Right renal cortex interstitium (tissue), 3 donors: ENCODE data around the gene CTNNBIP1. TPM values are rescaled to one million over a fixed set of nuclear protein-coding genes. Genes with fewer than 3 reads are reported as not detected.

ENCODE experiments used
- DNase-seq, 3 donors: peaks; one replicate each; pipeline ENCODE4 v3.0.0-alpha.2; 2013; ENCODE audit warnings: low read depth in 3 of 3, low spot score in 2 of 3
- polyA plus RNA-seq, 3 donors: library from polyadenylated mRNA; unstranded; fragments of 120-200 nt; gene quantifications; one replicate each; pipeline ENCODE4 v1.2.1, GENCODE V29; 2013; ENCODE audit not compliant: insufficient read length in 3 of 3

Gene CTNNBIP1
- polyA plus RNA-seq, 3 donors = 29.9 to 31.4 (median 30.9) TPM

DNA sequence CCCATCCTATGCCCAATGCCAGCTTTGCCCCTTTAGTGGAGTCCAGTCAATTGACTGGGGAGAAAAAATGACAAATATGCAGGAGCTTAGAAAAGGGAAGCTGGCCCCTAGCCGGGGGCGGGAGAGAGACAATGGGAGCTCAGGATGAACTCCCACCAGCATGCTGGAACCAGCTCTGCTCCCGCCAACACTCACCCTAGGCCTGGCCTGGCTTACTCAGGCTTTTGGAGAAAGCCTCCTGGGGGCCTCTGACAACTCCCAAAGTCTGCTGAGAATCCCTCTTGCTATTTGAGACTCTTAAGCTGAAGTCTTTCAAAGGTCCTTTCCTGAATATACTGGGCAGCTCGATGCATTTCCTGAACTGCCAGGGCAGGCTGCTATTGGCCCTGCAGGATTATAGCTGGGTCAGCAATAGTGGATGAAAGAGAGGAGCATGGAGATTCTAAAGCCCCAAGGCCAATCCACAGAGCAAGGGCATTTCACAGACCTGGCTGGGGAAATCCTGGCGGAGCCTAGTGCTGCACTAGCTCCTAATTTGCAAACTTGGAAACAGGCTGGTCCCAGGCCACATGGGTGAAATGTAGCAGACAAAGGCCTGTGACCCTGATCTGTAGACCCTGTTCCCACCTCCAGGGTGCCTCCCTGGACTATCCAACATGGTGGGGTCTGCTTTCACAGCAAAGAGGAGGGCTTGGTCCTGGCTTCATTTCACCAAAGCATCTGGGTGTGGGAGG lies 50.6 kb downstream of the CTNNBIP1 start:
- DNase-seq = no peak

DNA sequence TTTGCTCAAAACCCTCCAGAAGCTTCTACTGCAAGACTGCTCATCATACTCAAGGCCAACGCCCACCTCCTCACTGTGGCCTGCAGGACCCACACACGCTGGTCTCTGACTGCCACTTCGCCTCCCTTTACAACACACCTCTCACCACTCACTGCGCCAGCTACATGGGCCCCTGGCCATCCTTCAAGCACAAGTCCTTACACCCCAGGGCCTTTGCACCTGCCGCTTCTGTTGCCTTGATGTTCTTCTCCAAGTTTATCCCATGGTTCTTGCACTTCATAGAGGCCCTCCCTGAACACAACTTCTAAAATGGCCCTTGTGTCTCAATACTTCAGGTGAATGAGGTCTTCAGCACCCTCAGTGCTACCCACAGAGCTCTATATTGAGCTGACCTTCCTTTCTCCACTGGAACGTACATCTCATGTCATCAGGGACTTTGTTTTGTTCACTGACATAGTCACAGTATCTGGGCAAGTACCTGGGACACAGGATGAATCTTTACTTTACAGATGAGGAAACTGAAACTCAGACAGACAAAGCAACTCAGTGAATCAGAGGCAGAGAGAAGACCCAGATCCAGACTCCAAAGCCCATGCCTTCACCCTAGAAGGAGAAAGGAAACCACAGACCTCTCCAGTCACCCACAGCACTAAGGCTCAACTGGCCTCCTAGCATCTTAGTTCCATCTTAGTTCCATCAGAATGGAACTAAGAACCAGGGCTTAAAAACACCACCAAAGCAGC lies 51.6 kb downstream of the CTNNBIP1 start:
- no peak for DNase-seq

DNA sequence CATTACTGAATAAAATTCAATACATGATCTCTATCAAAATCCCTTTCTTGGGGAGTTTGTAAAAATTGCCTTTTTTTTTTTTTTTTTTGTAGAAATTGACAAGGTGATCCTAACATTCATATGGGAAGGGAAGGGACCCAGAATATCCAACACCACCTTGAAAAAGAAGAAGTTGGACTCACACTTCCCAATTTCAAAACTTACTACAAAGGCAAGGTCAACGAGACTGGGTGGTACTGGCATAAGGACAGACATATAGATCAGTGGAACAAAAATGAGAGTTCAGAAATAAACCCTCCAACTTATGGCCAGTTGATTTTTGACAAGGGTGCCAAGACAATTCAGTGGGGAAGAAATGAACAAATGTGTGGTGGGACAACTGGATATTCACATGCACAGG lies 54.9 kb downstream of the CTNNBIP1 start:
- DNase-seq = no peak

DNA sequence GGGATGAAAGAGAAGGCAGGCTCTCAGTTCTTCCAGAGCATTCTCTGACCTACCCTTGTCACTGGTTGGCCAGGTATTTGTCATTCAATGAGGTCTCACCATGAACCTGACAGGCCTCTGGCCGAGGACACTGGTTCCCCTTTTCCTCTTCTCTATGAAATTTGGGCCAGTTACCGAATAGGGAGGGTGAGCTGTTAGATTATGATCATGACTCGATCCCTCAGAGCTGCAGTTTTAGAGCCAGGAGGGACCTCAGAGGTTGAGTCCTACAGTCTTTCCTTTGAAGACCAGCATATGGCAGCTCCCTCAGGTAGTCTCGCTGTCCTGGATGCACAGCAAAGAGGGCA lies 56.8 kb downstream of the CTNNBIP1 start:
- no peak for DNase-seq

DNA sequence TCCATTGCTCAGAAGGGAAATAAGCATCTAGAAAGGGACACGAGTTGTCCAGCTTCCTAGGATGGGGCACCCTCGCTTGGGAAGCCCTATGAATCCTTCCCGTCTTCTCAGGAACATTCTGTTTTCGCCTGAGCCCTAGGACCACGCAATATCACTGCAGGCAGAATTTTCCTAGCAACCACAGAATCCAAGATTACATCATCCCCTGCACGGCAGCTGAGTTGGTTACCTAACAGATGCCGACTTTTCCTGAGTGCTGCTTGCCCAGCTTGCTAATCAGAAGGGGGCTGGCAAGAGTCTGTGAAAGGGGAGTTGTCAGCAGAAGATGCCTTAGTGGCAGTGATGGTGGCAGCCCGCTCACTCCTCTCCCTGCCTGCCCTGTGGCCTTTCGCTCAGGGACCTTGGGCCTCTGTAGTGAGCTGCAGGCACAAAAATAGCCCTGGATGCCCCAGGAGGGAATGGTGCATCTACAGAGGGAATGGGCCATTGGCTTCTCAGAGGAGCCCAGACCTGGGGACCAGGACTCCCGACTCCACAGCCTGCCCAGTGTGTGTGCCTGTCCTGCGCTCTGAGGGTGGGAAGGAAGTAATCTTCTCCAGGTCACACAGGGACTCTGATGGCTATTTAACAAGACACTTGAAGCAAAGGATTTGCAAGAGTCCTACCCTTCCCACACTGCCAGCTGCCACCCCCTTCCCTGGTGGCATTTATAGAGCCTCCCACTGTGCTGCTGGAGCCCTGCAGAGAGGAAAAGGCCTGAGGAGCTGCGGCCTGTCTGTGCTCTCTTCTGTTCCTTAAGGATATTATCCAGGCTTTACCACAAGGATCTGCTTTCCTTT lies 57.4 kb downstream of the CTNNBIP1 start:
- no peak for DNase-seq

DNA sequence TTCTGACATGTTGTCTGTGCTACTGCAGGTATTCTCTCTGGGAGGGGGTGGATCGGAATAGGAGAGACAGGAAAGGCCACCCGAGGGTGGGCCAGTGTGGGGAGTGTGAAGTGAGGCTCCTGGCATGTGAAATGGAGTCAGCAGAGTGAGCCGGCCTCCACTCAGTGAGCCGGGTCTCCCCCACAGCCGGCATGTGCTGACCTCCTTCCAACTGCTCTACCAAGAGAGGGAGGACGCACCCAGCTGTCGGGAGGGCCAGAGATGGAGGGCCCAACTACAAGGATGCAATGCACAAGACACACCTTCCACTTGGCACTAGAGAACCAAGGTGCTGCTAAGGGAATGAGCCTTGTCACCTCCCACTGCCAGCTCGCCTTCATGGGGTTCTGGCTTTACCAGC lies 58.1 kb downstream of the CTNNBIP1 start:
- DNase-seq = no peak

DNA sequence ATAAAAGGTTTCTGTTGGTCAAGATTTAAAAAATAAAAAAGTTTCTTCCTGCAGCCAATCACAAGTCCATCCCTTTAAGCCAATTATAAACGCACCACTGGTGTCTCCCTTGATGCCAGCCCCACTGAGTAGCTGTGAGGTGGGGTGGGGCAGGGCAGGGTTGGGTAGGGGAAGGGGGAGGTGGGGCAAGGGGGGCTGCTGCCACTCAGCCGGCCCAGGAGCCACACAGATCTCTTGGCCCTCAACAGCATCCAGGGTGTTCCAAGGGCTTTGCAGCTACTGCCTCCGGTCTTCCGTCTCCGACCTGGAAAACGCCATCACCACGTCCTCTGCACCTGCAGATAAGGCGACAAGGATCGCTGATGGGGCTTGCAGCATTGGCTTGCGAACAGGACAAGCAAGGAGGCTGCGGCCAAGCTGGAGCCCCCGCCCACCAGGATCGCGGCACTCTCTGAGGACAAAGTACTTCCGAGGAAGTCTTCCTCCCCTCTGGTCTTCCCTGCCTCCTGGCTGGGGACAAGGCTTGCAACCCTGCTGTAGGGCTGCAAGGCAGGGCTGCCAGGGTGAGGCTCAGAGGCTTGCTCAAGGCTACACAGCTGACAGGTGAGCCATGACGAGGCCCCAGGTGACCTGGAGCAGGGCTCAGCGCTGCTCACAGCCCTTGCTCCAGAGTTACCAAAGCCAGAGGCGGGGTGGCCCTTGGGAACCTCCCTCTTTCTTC lies 59.5 kb downstream of the CTNNBIP1 start:
- DNase-seq = no peak

DNA sequence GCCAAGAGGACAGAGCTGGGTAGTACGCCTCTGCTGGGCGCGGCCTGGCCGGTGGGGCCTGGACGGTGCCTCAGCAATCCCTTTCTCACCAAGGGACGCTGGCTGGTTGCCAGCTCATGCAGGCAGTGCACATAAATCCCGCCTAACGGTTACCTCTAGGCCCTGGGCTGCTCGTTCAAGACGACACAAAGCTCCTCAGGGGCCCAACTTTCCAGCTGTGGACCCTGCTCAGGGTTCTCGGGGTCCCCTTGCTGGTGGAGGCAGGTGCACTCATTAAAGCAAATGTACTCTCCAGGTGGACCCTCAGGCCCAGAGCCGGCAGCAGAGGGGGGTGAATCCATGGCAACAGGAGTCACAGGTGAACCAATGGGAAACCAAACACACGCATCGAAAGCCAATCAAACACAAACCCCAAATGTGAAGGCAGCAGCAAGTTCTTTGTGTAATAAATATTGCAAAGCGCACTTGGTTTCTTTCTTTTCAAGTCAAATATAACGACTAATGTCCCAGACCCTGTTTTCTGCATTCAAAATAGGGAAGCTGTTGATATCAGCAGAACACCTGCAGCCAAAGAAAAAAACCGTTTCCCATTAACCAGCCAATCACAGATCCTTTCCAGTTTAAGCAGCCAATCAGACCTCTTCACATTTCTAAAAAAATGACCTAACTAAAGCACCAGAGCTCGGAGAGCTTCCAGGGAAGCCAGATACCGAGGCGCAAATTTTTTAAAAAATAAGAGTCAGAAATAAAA lies 60.2 kb downstream of the CTNNBIP1 start:
- DNase-seq = no peak

DNA sequence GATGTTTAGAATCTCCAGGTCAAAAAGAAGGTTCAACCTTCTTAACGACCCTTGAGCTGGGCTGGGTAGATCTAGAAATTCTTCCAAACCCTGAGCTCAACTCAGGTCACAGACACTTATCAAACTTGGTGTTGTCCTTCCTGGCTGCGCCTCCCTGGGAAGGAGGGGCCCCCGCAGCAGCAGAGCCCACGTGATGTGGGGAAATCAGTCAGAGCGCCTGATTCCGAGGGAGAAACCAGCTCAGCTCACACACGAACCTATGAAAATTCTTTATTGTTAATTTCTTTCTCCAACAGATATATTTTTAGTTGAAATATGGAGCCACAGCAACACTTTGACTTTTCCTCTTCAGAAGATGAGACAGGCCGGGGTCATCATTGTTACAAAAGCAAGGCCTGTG lies 62.0 kb downstream of the CTNNBIP1 start:
- no peak for DNase-seq

DNA sequence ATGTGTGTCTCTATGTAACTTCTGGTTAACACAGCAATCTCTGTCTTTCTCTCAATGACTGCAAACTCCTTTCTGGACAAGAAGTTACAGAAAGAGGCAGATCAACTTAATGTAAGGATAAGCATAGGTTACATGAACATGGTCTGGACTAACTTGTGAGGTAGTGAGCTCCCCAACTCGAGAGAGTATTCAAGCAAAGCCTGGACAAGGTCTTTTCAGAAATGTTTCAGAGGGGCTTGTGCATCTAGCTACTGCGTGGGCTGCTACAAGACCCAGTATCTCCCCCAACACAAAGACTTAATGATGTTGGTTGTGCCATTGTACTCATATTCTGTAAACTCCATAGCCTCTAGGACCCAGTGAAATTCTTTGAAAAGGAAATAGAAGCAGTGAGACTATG lies 62.8 kb downstream of the CTNNBIP1 start:
- no peak for DNase-seq

DNA sequence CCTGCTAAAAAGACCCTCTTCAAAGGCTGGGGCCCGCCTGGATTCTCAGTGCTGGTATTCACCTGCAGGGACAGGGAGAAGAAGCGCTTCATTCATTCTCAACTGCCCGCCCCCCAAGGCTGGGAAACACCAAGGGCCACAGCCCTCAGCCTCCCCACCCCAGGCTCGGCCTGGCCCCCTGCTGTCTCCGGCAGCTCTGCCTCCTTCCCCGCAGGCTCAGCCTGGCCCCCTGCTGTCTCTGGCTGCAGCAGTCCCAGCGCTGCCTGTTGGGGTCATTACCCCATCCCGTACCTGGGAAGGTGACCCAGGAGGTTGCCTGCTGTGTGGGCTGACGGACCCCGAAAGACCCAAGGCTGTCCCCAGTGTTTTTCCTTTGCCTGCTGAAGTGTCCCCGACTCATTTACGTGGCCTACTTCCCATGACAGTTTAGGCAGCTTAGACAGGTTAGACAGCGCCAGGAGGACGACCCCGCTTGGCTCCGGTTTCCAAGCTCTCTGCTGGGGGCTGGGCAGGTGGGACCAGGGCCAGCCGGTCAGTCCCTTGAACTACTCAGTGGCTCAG lies 63.4 kb downstream of the CTNNBIP1 start:
- DNase-seq = no peak

DNA sequence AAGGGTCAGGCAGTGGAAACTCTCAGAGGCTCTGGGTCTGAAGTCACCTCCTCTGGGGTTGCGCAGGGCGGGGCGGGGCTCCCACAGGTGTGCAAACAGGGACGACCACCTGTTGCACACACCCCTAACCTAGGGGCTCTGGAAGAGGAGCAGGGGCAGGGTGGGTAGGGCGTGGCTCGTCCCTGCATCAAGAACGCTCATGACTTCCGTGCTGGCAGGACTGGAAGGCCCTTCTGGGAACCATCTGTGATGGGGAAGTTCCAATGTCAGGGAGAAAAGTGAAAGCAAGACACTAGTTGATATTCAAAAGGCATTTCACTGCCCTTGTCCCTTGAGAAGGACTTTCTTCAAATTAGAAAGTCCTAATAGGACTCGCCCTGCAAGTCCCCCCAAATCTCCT lies 64.2 kb downstream of the CTNNBIP1 start:
- DNase-seq = no peak

DNA sequence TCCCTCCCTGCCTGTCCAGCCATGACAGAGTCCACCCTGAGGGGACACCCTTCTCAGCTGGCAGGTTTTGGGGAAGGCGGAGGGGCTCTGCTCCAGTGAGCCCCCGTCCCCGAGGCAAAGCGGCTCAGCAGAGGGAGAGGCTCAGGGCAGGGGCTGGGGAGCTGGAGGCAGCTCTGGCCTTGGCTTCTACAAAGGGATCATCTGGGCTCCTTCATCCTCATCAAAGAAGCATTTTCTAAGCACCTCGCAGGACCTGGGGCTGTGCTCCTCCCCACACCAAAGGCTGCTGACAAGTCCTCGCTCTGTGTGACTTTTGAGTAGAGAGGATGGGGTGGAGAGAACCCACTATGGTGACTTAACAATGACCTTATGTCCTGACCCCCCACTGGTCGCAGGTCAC lies 65.3 kb downstream of the CTNNBIP1 start:
- no peak for DNase-seq

DNA sequence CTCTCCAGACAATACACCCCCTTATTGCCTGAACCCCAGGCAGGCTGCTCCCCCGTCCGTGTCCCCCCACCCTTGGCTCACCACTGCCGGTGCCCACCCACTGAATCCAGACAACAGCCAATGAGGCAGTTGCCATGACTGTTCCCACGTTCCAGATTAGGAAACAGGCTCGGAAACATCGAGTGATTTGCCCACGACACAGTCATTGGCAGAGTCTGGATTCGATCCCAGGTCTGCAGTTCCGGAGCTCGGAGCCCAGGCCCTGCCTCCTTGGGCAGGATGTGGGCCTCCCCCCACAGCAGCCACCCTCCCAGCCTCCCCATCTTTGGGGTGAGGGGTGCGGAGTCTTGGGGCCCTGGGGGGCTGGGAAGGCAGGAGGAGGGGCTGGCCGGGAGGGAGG lies 66.0 kb downstream of the CTNNBIP1 start:
- DNase-seq = no peak

DNA sequence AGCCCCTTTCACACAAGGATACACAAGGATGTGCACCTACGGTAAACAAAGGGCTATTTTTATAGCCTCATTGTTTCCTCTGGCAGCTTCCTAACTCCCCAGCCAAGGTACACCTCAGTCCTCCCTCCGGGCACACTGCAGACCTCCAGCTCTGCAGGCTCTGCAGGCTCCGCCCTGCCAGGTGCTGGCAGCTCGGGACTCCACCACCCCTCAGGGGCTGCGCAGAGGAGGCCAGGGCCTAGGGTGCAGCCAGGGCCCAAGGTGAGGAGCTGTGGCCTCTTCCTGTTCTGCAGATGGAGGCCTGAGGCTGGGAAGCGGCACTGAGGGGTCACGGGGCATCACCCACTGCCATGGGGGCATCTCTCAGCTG lies 66.5 kb downstream of the CTNNBIP1 start:
- no peak for DNase-seq

DNA sequence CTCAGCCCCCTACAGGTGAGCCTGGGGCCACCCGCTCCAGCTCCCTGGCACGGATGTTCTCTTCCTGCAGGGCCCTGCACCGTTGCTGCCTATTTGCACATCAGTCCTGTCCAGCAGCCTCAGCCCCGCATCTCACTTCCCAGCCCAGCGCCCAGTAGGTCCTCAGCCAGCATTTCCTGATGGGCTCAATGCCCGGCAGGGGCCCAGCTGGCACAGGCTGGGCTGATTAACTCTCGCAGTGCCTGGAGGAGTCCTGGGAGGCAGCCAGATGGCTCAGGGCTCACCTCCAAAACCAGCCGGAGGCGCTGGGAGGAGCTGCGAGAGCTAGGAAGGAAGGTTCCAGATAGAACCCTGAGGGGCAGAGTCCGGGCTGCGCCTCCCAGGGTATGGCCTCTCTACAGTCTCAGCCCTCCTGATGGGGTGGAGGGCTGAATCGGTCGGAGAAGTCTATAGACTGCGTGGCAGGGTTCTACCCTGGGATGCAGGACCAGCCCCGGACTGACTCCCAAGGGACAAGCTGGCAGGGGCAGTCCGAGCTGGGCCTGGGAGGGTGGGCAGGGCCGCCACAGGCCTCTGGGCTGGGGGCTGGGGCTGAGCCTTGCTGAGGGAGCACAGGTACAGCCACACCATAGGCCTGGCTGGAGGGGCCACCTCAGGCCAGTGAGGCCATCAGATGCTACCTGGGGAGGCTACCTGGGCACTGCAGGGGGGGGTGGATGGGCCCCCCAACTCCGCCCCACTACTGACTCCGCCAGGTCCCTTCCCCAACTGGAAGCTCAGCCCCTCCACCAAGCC lies 67.1 kb downstream of the CTNNBIP1 start:
- DNase-seq = no peak

DNA sequence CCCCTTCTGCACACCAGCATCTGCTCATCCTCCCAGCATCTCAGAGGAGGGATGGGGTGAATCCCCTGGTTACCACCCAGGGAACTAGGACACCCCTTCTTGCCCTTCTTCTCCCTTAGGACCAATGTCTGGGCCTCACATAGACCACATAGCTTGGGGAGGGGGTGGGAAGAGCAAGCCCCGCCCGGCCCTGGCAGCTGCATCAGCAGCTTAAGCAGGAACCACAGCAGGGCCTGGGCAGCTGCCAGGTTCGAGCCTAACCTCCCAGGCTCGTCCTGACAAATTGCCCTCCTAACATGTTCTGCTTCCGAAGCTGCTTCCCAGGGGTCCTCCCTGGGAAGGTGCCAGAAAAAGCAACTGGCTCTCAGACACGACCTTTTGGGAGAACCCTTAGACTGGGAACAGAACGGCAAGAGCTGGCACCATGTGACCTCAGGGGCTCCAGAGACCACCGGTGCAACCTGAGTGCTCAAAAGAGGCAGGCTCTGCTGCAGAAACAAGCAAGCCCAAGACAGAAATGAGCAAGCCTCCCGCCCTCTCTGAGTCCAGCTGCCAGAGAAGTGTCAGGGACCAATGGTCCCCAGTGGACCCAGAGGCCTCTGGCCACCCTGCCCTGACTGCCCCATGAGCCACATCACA lies 67.9 kb downstream of the CTNNBIP1 start:
- no peak for DNase-seq

DNA sequence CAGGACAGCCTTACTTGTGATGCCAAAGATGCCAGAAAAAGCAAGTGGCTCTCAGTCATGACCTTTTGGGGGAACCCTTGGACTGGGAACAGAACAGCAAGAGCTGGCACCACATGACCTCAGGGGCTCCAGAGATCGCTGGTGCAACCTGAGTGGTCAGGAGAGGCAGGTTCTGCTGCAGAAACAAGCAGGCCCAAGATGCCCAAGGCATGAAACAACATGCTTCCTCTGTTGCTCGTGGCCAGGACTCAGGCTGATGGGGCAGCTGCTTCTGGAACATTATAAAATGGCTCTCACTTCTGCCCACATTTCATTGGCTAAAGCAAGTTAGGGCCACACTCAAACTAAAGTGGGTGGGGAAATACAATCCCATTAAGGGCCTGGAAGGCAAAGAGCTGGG lies 68.6 kb downstream of the CTNNBIP1 start:
- no peak for DNase-seq

DNA sequence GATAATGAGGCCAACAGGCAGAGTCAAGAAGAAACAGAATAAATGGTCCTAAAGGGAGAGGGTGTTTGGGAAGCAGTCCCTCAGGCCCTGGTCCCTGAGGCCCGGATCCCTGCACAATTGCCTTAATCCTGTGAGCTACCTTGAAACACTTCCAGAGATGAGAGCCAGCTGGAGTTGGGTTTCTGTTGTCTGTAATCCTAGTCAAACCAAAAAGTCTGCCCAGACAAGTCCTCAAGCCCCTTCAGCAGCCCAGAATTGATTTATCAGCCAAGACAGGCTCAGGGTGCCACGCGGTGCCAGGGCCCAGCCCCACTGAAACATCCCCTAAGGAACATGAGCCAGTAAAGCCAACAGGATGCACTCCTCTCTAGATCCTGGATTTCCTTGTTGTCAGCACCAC lies 69.9 kb downstream of the CTNNBIP1 start:
- no peak for DNase-seq
